Tibial artery (tissue), 4 donors: ENCODE results near the gene TFAP2E.

ENCODE experiments used
- DNase-seq, 2 donors: peaks; one replicate each; pipeline ENCODE4 v3.0.0-alpha.2; 2019
- H3K27ac ChIP-seq, 2 donors: fragments of 200-600 bp; sonication (generic) in 1 of 2; 1 replicate in 1 of 2; 2 replicates in 1 of 2; pipeline ENCODE4 v1.5.1; 2018 to 2019; ENCODE audit warnings: mild to moderate bottlenecking in 1 of 2
- H3K27me3 ChIP-seq, 2 donors: fragments of 200-600 bp; sonication (generic) in 1 of 2; one replicate each; pipeline versions ENCODE4 v1.5.1 to v1.6.0; 2016 to 2019
- H3K36me3 ChIP-seq, 3 donors: fragments of 200-600 bp; sonication (generic) in 2 of 3; one replicate each; pipeline ENCODE4 v1.5.1; 2016 to 2019; ENCODE audit warnings: mild to moderate bottlenecking in 2 of 3
- H3K4me1 ChIP-seq, 4 donors: fragments of 200-600 bp; sonication (generic) in 2 of 4; 1 replicate in 3 of 4; 2 replicates in 1 of 4; pipeline ENCODE4 v1.5.1; 2016 to 2019
- H3K4me3 ChIP-seq, 2 donors: fragments of 200-600 bp; sonication (generic) in 1 of 2; 1 replicate in 1 of 2; 2 replicates in 1 of 2; pipeline ENCODE4 v1.5.1; 2018 to 2019; ENCODE audit warnings: mild to moderate bottlenecking in 2 of 2
- H3K9me3 ChIP-seq, 3 donors: fragments of 200-600 bp; sonication (generic) in 1 of 3; one replicate each; pipeline ENCODE4 v1.5.1; 2016 to 2019
- CTCF ChIP-seq, 2 experiments: fragments of 200-600 bp in 1 of 2; fragments of 450-650 bp in 1 of 2; IDR thresholded peaks; one replicate each; pipeline ENCODE4 v1.5.1; 2017 to 2019; ENCODE audit warnings: antibody characterized with exemption in 2 of 2, mild to moderate bottlenecking in 1 of 2, moderate library complexity in 1 of 2
- intact Hi-C: fragments of 100-400 bp; cut with DNase I; formaldehyde crosslinking; loops from one replicate; pipeline ENCODE4 v1.15.0; 2023; ENCODE audit warnings: low total_unique reads

The TFAP2E gene

GRCh38 chr1:35611655-35612054 is 38.5 kb downstream of the TFAP2E start:
- peaks cover 34 to 78% (median 61%) of the 10 kb centered on the region in 3 donors for H3K36me3 ChIP-seq
- DNase-seq = no peak
- no peak overlapping the region for H3K4me3 ChIP-seq
- no peaks in the 10 kb centered on the region for H3K4me1 ChIP-seq
- no peak overlapping the region for H3K27ac ChIP-seq
- H3K9me3 ChIP-seq = no peaks in the 10 kb centered on the region
- no peaks in the 10 kb centered on the region for H3K27me3 ChIP-seq
- intact Hi-C loops = no loop called here
- no peak for TF ChIP-seq CTCF (IDR thresholded peaks at IDR 0.05)

GRCh38 chr1:35615440-35615839 is 42.3 kb downstream of the TFAP2E start:
- Histone ChIP-seq H3K27ac (no peak overlapping the region), H3K9me3 (no peaks in the 10 kb centered on the region), H3K4me1 (no peaks in the 10 kb centered on the region), H3K27me3 (no peaks in the 10 kb centered on the region), H3K4me3 (no peak overlapping the region), H3K36me3 (peaks cover 11 to 77% (median 31%) of the 10 kb centered on the region in 3 donors)
- intact Hi-C loops = no loop called here
- DNase-seq = no peak
- TF ChIP-seq CTCF (IDR thresholded peaks at IDR 0.05) = no peak

- H3K4me3 ChIP-seq = no peak overlapping the region
- no peak for DNase-seq
- no peaks in the 10 kb centered on the region for H3K9me3 ChIP-seq
- intact Hi-C loops = no loop called here
- H3K4me1 ChIP-seq = no peaks in the 10 kb centered on the region
- no peak for TF ChIP-seq CTCF (IDR thresholded peaks at IDR 0.05)
- H3K36me3 ChIP-seq = peaks cover 0 to 80% (median 3%) of the 10 kb centered on the region in 3 donors
- no peaks in the 10 kb centered on the region for H3K27me3 ChIP-seq
- no peak overlapping the region for H3K27ac ChIP-seq
These were observed 46.4 kb downstream of the TFAP2E start for GRCh38 chr1:35619237-35620121.

- no peak for TF ChIP-seq CTCF (IDR thresholded peaks at IDR 0.05)
- H3K4me3 ChIP-seq = no peak overlapping the region
- intact Hi-C loops = no loop called here
- no peak overlapping the region for H3K27ac ChIP-seq
- H3K4me1 ChIP-seq = no peaks in the 10 kb centered on the region
- H3K9me3 ChIP-seq = no peaks in the 10 kb centered on the region
- no peak for DNase-seq
- peaks cover 6 to 74% (median 9%) of the 10 kb centered on the region in 3 donors for H3K36me3 ChIP-seq
- H3K27me3 ChIP-seq = no peaks in the 10 kb centered on the region
These were observed 49.5 kb downstream of the TFAP2E start for GRCh38 chr1:35622510-35623178.

DNA sequence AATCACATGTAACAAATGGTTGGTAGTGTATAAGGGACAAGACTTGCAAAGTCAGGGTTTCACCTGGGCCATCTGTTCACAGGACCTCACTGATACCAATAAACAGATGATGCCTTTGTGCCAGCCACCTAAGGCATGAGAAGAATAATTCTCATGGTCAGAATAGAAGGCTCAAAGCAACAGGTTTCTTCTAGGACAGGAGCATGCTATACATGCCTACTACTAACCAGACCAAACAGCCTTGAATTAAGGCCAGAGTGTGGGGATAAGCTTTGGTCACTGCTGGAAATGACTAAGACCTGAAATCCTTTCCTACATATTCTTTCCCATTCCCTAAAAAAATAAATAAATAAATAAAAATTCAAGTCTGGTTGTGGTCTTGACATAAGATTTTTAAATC is 50.7 kb downstream of the TFAP2E start:
- Histone ChIP-seq H3K4me1 (no peaks in the 10 kb centered on the region), H3K36me3 (peaks cover 6 to 64% (median 11%) of the 10 kb centered on the region in 3 donors), H3K27me3 (no peaks in the 10 kb centered on the region), H3K27ac (no peak overlapping the region), H3K4me3 (no peak overlapping the region), H3K9me3 (no peaks in the 10 kb centered on the region)
- intact Hi-C loops = no loop called here
- DNase-seq = no peak
- TF ChIP-seq CTCF (IDR thresholded peaks at IDR 0.05) = no peak
